IPS-11a (cell line): Measurements from ENCODE around the gene PLIN3.
"Not testable (repeated sequence)": the region's sequence is repeated elsewhere in the genome, so short reads cannot be mapped to it uniquely, and the experiment has no call there.

Source experiments
- H3K4me3 ChIP-seq: one replicate; pipeline ENCODE4 v1.5.1; 2013; ENCODE audit warnings: low read depth, low read length, control low read depth

Gene PLIN3

GRCh38 chr19:4849019-4849418 is 18.4 kb downstream of the PLIN3 start:
- H3K4me3 ChIP-seq, result no peak overlapping the region

- no peak overlapping the region for H3K4me3 ChIP-seq
Measured at GRCh38 chr19:4847190-4847973, 20.1 kb downstream of the PLIN3 start.

- not testable (repeated sequence) for H3K4me3 ChIP-seq
Measured at GRCh38 chr19:4845975-4846374, 21.5 kb downstream of the PLIN3 start.

GRCh38 chr19:4844348-4845179 is 22.9 kb downstream of the PLIN3 start:
- no peak overlapping the region for H3K4me3 ChIP-seq

- H3K4me3 ChIP-seq, result no peak overlapping the region
Measured at GRCh38 chr19:4843647-4843965, 23.9 kb downstream of the PLIN3 start.

GRCh38 chr19:4839192-4839591 is 28.3 kb downstream of the PLIN3 start:
- no peak overlapping the region for H3K4me3 ChIP-seq

- no peak overlapping the region for H3K4me3 ChIP-seq
Measured at GRCh38 chr19:4832776-4833175, 34.7 kb downstream of the PLIN3 start.

- peak overlapping the region; percentile 48 for H3K4me3 ChIP-seq
Measured at GRCh38 chr19:4831979-4832340, 35.5 kb downstream of the PLIN3 start.

- peak within 1 kb of the TSS; percentile 48 for H3K4me3 ChIP-seq
Measured at GRCh38 chr19:4831304-4831978, 36.0 kb downstream of the PLIN3 start, which contains the start of gene TICAM1. Gene TICAM1, minus strand, starts transcription at chr19:4831712. Its CDS starts 13,335 bp downstream, at chr19:4818377.

GRCh38 chr19:4830768-4831265 is 36.6 kb downstream of the PLIN3 start:
- H3K4me3 ChIP-seq, result no peak overlapping the region

GRCh38 chr19:4830332-4830731 is 37.1 kb downstream of the PLIN3 start:
- no peak overlapping the region for H3K4me3 ChIP-seq

- no peak overlapping the region for H3K4me3 ChIP-seq
Measured at GRCh38 chr19:4829001-4829712, 38.3 kb downstream of the PLIN3 start.

- H3K4me3 ChIP-seq, result no peak overlapping the region
Measured at GRCh38 chr19:4823577-4823976, 43.9 kb downstream of the PLIN3 start.

- H3K4me3 ChIP-seq, result not testable (repeated sequence)
Measured at GRCh38 chr19:4822354-4822753, 45.1 kb downstream of the PLIN3 start.

GRCh38 chr19:4821265-4821664 is 46.2 kb downstream of the PLIN3 start:
- H3K4me3 ChIP-seq, result no peak overlapping the region

- no peak overlapping the region for H3K4me3 ChIP-seq
Measured at GRCh38 chr19:4817467-4818277, 49.8 kb downstream of the PLIN3 start.

- H3K4me3 ChIP-seq, result no peak overlapping the region
Measured at GRCh38 chr19:4816950-4817278, 50.6 kb downstream of the PLIN3 start.

- no peak overlapping the region for H3K4me3 ChIP-seq
Measured at GRCh38 chr19:4816202-4816949, 51.1 kb downstream of the PLIN3 start.

- no peak overlapping the region for H3K4me3 ChIP-seq
Measured at GRCh38 chr19:4815426-4816201, 51.9 kb downstream of the PLIN3 start.
